Neuron (in vitro differentiated cells): ENCODE results near the gene MYL9.

Experiments used
- H2AFZ ChIP-seq: one replicate; pipeline ENCODE4 v1.6.1; 2013; ENCODE audit warnings: low read depth, mild to moderate bottlenecking, inconsistent platforms, low read length, moderate library complexity
- H3K27me3 ChIP-seq: one replicate; pipeline ENCODE4 v1.6.1; 2013; ENCODE audit warnings: low read length; ENCODE audit not compliant: insufficient read depth
- H3K36me3 ChIP-seq: one replicate; pipeline ENCODE4 v1.6.1; 2013; ENCODE audit warnings: low read length; ENCODE audit not compliant: insufficient read depth
- H3K4me1 ChIP-seq: one replicate; pipeline ENCODE4 v1.6.1; 2013; ENCODE audit warnings: low read length; ENCODE audit not compliant: insufficient read depth
- H3K4me3 ChIP-seq: 2 replicates; pipeline ENCODE4 v1.5.1; 2013; ENCODE audit warnings: mild to moderate bottlenecking, low read length, moderate library complexity
- H3K9me3 ChIP-seq: one replicate; pipeline ENCODE4 v1.6.1; 2013; ENCODE audit warnings: low read length

MYL9 gene

GRCh38 chr20:36572701-36573102 lies 31.4 kb downstream of the MYL9 start:
- Histone ChIP-seq H3K36me3 (no peaks in the 10 kb centered on the region), H2AFZ (peak overlapping the region; percentile 7), H3K4me3 (peak overlapping the region; percentile 52), H3K4me1 (peaks cover 26% of the 10 kb centered on the region), H3K9me3 (no peaks in the 10 kb centered on the region), H3K27me3 (no peaks in the 10 kb centered on the region)

- no peaks in the 10 kb centered on the region for H3K9me3 ChIP-seq
- H3K27me3 ChIP-seq = no peaks in the 10 kb centered on the region
- H2AFZ ChIP-seq = peak within 1 kb of the TSS; percentile 74
- peak within 1 kb of the TSS; percentile 89 for H3K4me3 ChIP-seq
- H3K4me1 ChIP-seq = peaks cover 26% of the 10 kb centered on the region
- peaks cover 4% of the 10 kb centered on the region for H3K36me3 ChIP-seq
Measured at GRCh38 chr20:36573103-36573797, 31.9 kb downstream of the MYL9 start, which contains the start of gene TGIF2. TSS of gene TGIF2 (plus strand) at chr20:36573597. CDS start at chr20:36578775, 5,178 bp downstream.

- H3K36me3 ChIP-seq = peaks cover 10% of the 10 kb centered on the region
- H3K4me1 ChIP-seq = peaks cover 26% of the 10 kb centered on the region
- no peaks in the 10 kb centered on the region for H3K27me3 ChIP-seq
- H3K9me3 ChIP-seq = no peaks in the 10 kb centered on the region
- peak overlapping the region; percentile 69 for H2AFZ ChIP-seq
- H3K4me3 ChIP-seq = peak overlapping the region; percentile 89
Measured at GRCh38 chr20:36573798-36574365, 32.6 kb downstream of the MYL9 start.

- no peaks in the 10 kb centered on the region for H3K9me3 ChIP-seq
- peak overlapping the region; percentile 74 for H2AFZ ChIP-seq
- H3K4me3 ChIP-seq = peak overlapping the region; percentile 89
- H3K4me1 ChIP-seq = peaks cover 26% of the 10 kb centered on the region
- H3K36me3 ChIP-seq = peaks cover 15% of the 10 kb centered on the region
- no peaks in the 10 kb centered on the region for H3K27me3 ChIP-seq
Measured at GRCh38 chr20:36574366-36575135, 33.2 kb downstream of the MYL9 start.

GRCh38 chr20:36576081-36576445 lies 34.7 kb downstream of the MYL9 start:
- no peak overlapping the region for H2AFZ ChIP-seq
- H3K36me3 ChIP-seq = peaks cover 29% of the 10 kb centered on the region
- peaks cover 26% of the 10 kb centered on the region for H3K4me1 ChIP-seq
- H3K27me3 ChIP-seq = no peaks in the 10 kb centered on the region
- H3K4me3 ChIP-seq = no peak overlapping the region
- H3K9me3 ChIP-seq = no peaks in the 10 kb centered on the region

GRCh38 chr20:36578356-36579041 lies 37.2 kb downstream of the MYL9 start:
- Histone ChIP-seq H3K4me3 (no peak overlapping the region), H3K36me3 (peaks cover 43% of the 10 kb centered on the region), H3K27me3 (no peaks in the 10 kb centered on the region), H3K9me3 (no peaks in the 10 kb centered on the region), H2AFZ (no peak overlapping the region), H3K4me1 (peaks cover 9% of the 10 kb centered on the region)

GRCh38 chr20:36579996-36580545 lies 38.8 kb downstream of the MYL9 start:
- H3K4me3 ChIP-seq = no peak overlapping the region
- H2AFZ ChIP-seq = no peak overlapping the region
- H3K27me3 ChIP-seq = no peaks in the 10 kb centered on the region
- H3K36me3 ChIP-seq = peaks cover 47% of the 10 kb centered on the region
- H3K4me1 ChIP-seq = peaks cover 9% of the 10 kb centered on the region
- H3K9me3 ChIP-seq = no peaks in the 10 kb centered on the region

- H3K4me1 ChIP-seq = no peaks in the 10 kb centered on the region
- no peak overlapping the region for H3K4me3 ChIP-seq
- H3K9me3 ChIP-seq = no peaks in the 10 kb centered on the region
- H3K27me3 ChIP-seq = no peaks in the 10 kb centered on the region
- peaks cover 57% of the 10 kb centered on the region for H3K36me3 ChIP-seq
- no peak overlapping the region for H2AFZ ChIP-seq
Measured at GRCh38 chr20:36582322-36582721, 41.0 kb downstream of the MYL9 start.

- H3K4me3 ChIP-seq = no peak overlapping the region
Measured at GRCh38 chr20:36582821-36583220, 41.5 kb downstream of the MYL9 start.

GRCh38 chr20:36584018-36584481 lies 42.7 kb downstream of the MYL9 start:
- Histone ChIP-seq H3K4me3 (no peak overlapping the region), H3K27me3 (no peaks in the 10 kb centered on the region), H3K9me3 (no peaks in the 10 kb centered on the region), H3K36me3 (peaks cover 53% of the 10 kb centered on the region), H3K4me1 (no peaks in the 10 kb centered on the region), H2AFZ (no peak overlapping the region)

More at GRCh38 chr20:36582821-36583220, 41.5 kb downstream of the MYL9 start:
- Histone ChIP-seq H2AFZ (no peak overlapping the region), H3K27me3 (no peaks in the 10 kb centered on the region), H3K36me3 (peaks cover 61% of the 10 kb centered on the region), H3K4me1 (no peaks in the 10 kb centered on the region), H3K9me3 (no peaks in the 10 kb centered on the region)

GRCh38 chr20:36585410-36586125 lies 44.2 kb downstream of the MYL9 start:
- Histone ChIP-seq H3K36me3 (peaks cover 47% of the 10 kb centered on the region), H3K4me3 (no peak overlapping the region), H3K27me3 (no peaks in the 10 kb centered on the region)

GRCh38 chr20:36587388-36588070 lies 46.2 kb downstream of the MYL9 start:
- Histone ChIP-seq H3K9me3 (no peaks in the 10 kb centered on the region), H3K4me3 (no peak overlapping the region), H3K36me3 (peaks cover 48% of the 10 kb centered on the region), H3K4me1 (no peaks in the 10 kb centered on the region), H3K27me3 (no peaks in the 10 kb centered on the region), H2AFZ (no peak overlapping the region)

More at GRCh38 chr20:36585410-36586125, 44.2 kb downstream of the MYL9 start:
- Histone ChIP-seq H2AFZ (no peak overlapping the region), H3K4me1 (no peaks in the 10 kb centered on the region), H3K9me3 (no peaks in the 10 kb centered on the region)
